ENCODE measurements around the gene RPL23. TPM values are rescaled to one million over a fixed set of nuclear protein-coding genes. Genes with fewer than 3 reads are reported as not detected.

RPL23 gene
- total RNA-seq, 1 experiment from 2014 or later: 1,631 TPM

GRCh38 chr17:38897671-38898290 is 44.3 kb upstream of the RPL23 start:
- Histone ChIP-seq H3K4me3 (replicated peaks in 1 of 2; ENCODE audit: low read depth in 1 of 2, low read length in 2 of 2) (no peak overlapping the region), H3K9me2 (ENCODE audit: insufficient read depth) (no peaks in the 10 kb centered on the region), H3K27me3 (ENCODE audit: insufficient read depth, low read length) (no peaks in the 10 kb centered on the region), H3K79me2 (ENCODE audit: insufficient read depth, low read length) (peaks cover 3% of the 10 kb centered on the region; the same call in 1 of the 2 replicates), H3K4me2 (ENCODE audit: low read length) (no peak overlapping the region), H3K9ac (ENCODE audit: low read length) (no peak overlapping the region), H3K4me1 (ENCODE audit: control insufficient read depth in 1 of 2, insufficient read depth in 2 of 2, low read length in 2 of 2) (no peaks in the 10 kb centered on the region), H3K27ac (ENCODE audit: low read depth, low read length) (no peak overlapping the region), H2AFZ (ENCODE audit: low read depth, low read length, poor library complexity, severe bottlenecking) (no peak overlapping the region), H4K20me1 (ENCODE audit: insufficient read depth) (no peaks in the 10 kb centered on the region), H3K9me3 (ENCODE audit: control insufficient read depth in 1 of 2, insufficient read depth in 1 of 2, low read depth in 1 of 2, low read length in 2 of 2) (no peaks in the 10 kb centered on the region), H3K36me3 (ENCODE audit: control insufficient read depth in 1 of 2, insufficient read depth in 2 of 2, low read length in 2 of 2) (peaks cover 23 to 25% of the 10 kb centered on the region in 2 experiments)
- DNase-seq (ENCODE audit: low read depth, low spot score) (no peak), ATAC-seq (no peak)
- BruUV-seq (replicated peaks): no TSS peak
- POLR2A ChIA-PET: no interaction called here
- CTCF ChIA-PET: no interaction called here
- intact Hi-C loops (cut with micrococcal nuclease): no loop called here
- TF ChIP-seq SP1 (IDR thresholded peaks at IDR 0.05; ENCODE audit: low read depth) (no peak), CEBPB (IDR thresholded peaks at IDR 0.05; ENCODE audit: low read depth) (no peak), TCF7L2 (IDR thresholded peaks at IDR 0.05; ENCODE audit: borderline replicate concordance, extremely low read depth, insufficient read depth, insufficient read length) (no peak), ELF1 (IDR thresholded peaks at IDR 0.05; ENCODE audit: borderline replicate concordance, low read depth) (no peak), MAX (IDR thresholded peaks at IDR 0.05) (no peak), ZBTB33 (IDR thresholded peaks at IDR 0.05; ENCODE audit: extremely low read depth, insufficient replicate concordance, low read length) (no peak), SIN3A (IDR thresholded peaks at IDR 0.05; ENCODE audit: low read depth) (no peak), REST (IDR thresholded peaks at IDR 0.05; ENCODE audit: low read depth) (no peak), FOSL1 (IDR thresholded peaks at IDR 0.05; ENCODE audit: low read depth) (no peak), CBX3 (IDR thresholded peaks at IDR 0.05; ENCODE audit: low read depth) (no peak), RAD21 (IDR thresholded peaks at IDR 0.05; ENCODE audit: low read depth) (no peak), ZFX (IDR thresholded peaks at IDR 0.05) (no peak)
- RAD21 ChIA-PET (ENCODE audit: low non-redundant PET in 1 of 2, low total read pairs in 2 of 2, uncharacterized antibody in 2 of 2, unreplicated experiment in 2 of 2): no interaction called here
